ENCODE measurements around the gene CXCL16.

GRCh38 chr17:4735876-4736651 lies 3.7 kb downstream of the CXCL16 start:
- TF ChIP-seq CTCF (IDR thresholded peaks at IDR 0.05; ENCODE audit: low read length) (no peak), EZH2 (IDR thresholded peaks at IDR 0.05; ENCODE audit: borderline replicate concordance, low read length) (no peak)

All from OCI-LY1 (cell line).